ENCODE measurements around the gene SDK1. TPM values are rescaled to one million over a fixed set of nuclear protein-coding genes. Genes with fewer than 3 reads are reported as not detected.

The SDK1 gene
- total and polyA plus RNA-seq, 2 experiments from 2014 or later: 2.1 to 10.0 TPM

- no peak overlapping the region for H3K4me3 ChIP-seq
- H3K4me3 Mint-ChIP-seq: no peak overlapping the region
- no peak overlapping the region for H2AFZ ChIP-seq
- peaks cover 28% of the 10 kb centered on the region for H3K9me3 Mint-ChIP-seq
- DNase-seq (ENCODE audit: low spot score) (no peak), ATAC-seq (no peak)
- H3K36me3 ChIP-seq (ENCODE audit: insufficient read depth): no peaks in the 10 kb centered on the region
- peaks cover 52% of the 10 kb centered on the region for H3K36me3 Mint-ChIP-seq (ENCODE audit: low read depth)
- peaks cover 23% of the 10 kb centered on the region for H3K4me1 ChIP-seq (ENCODE audit: insufficient read depth)
- TF ChIP-seq EZH2 (IDR thresholded peaks at IDR 0.05; ENCODE audit: low read depth, unreplicated experiment): no peak
- TF ChIP-seq CREB1 (CRISPR knock-in tag; IDR thresholded peaks at IDR 0.05; ENCODE audit: low read depth): no peak
- TF ChIP-seq NANOG (IDR thresholded peaks at IDR 0.05; ENCODE audit: borderline replicate concordance): no peak
- no peak for TF ChIP-seq STAT1 (IDR thresholded peaks at IDR 0.05; ENCODE audit: unreplicated experiment)
- no peak for TF ChIP-seq REST (IDR thresholded peaks at IDR 0.05; ENCODE audit: unreplicated experiment)
- no peak for TF ChIP-seq ETS1 (IDR thresholded peaks at IDR 0.05)
- TF ChIP-seq ZNF114 (CRISPR knock-in tag; IDR thresholded peaks at IDR 0.05): no peak
- TF ChIP-seq ZNF462 (CRISPR knock-in tag; IDR thresholded peaks at IDR 0.05): no peak
- TF ChIP-seq POLR2AphosphoS5 (IDR thresholded peaks at IDR 0.05; ENCODE audit: low read depth): no peak
- TF ChIP-seq ZNF331 (CRISPR knock-in tag; IDR thresholded peaks at IDR 0.05; ENCODE audit: low read depth): no peak
- TF ChIP-seq CTCF (conservative IDR thresholded peaks at IDR 0.05; ENCODE audit: low read depth in 2 of 2): no peak
- TF ChIP-seq JUNB (IDR thresholded peaks at IDR 0.05; ENCODE audit: unreplicated experiment): no peak
- no peak for TF ChIP-seq EZH2phosphoT487 (IDR thresholded peaks at IDR 0.05; ENCODE audit: unreplicated experiment)
- no peak overlapping the region for H3K27ac ChIP-seq (ENCODE audit: low read depth)
- no peaks in the 10 kb centered on the region for H3K27me3 ChIP-seq (ENCODE audit: insufficient read depth)
- no peak overlapping the region for H3K27ac Mint-ChIP-seq
- peaks cover 23% of the 10 kb centered on the region for H3K4me1 Mint-ChIP-seq
- H3K27me3 Mint-ChIP-seq (ENCODE audit: insufficient read depth, low read depth, poor library complexity): peaks cover 8% of the 10 kb centered on the region
- peaks cover 5% of the 10 kb centered on the region; the same call in 1 of the 2 replicates for H3F3A ChIP-seq (replicated peaks; ENCODE audit: low read depth)
- H4K20me1 ChIP-seq (replicated peaks; ENCODE audit: insufficient read depth): no peaks in the 10 kb centered on the region
- H3K4me2 ChIP-seq: no peak overlapping the region
- H3K9me2 ChIP-seq (ENCODE audit: insufficient read depth): no peaks in the 10 kb centered on the region; the same call in 1 of the 2 replicates
- no peaks in the 10 kb centered on the region for H3K79me2 ChIP-seq (replicated peaks; ENCODE audit: insufficient read depth)
Observed at GRCh38 chr7:4015996-4016395, 714.9 kb downstream of the SDK1 start.

All from GM23338 (cell line).